T-helper 1 cell (primary cell): ENCODE data around the gene GPR18.

Experiments
- DNase-seq, 5 donors: peaks; one replicate each; pipeline ENCODE4 v3.0.0-alpha.2; 2012 to 2020

The GPR18 gene

GRCh38 chr13:99207511-99207910 is 50.7 kb downstream of the GPR18 start:
- DNase-seq = no peak

- no peak for DNase-seq
These were observed 51.3 kb downstream of the GPR18 start for GRCh38 chr13:99206873-99207272.

- no peak for DNase-seq
These were observed 52.0 kb downstream of the GPR18 start for GRCh38 chr13:99206226-99206625.

- no peak for DNase-seq
These were observed 52.5 kb downstream of the GPR18 start for GRCh38 chr13:99205621-99206220.
